Loucy (cell line): Measurements from ENCODE around the gene TNRC6B.
A peak's percentile ranks its signal among the peaks of the same experiment; 100 is the strongest.

Source experiments
- H2AFZ ChIP-seq: fragments of 200-600 bp; sonication (generic); 2 replicates; pipeline ENCODE4 v1.6.0; 2016; ENCODE audit warnings: antibody characterized with exemption, mild to moderate bottlenecking, low read length, moderate library complexity
- H3F3A ChIP-seq: fragments of 200-600 bp; 2 replicates; pipeline ENCODE4 v1.6.0; 2016; ENCODE audit warnings: antibody characterized with exemption, low read depth, mild to moderate bottlenecking
- H3K27me3 ChIP-seq: fragments of 200-600 bp; sonication (generic); 2 replicates; pipeline ENCODE4 v1.6.1; 2014; ENCODE audit warnings: low read length, mild to moderate bottlenecking; ENCODE audit not compliant: insufficient read depth, poor library complexity, severe bottlenecking
- H3K36me3 ChIP-seq: fragments of 200-600 bp; sonication (generic); 2 replicates; pipeline ENCODE4 v1.6.1; 2016; ENCODE audit warnings: low read length; ENCODE audit not compliant: insufficient read depth
- H3K4me1 ChIP-seq: fragments of 200-600 bp; sonication (generic); 2 replicates; pipeline ENCODE4 v1.5.1; 2014; ENCODE audit warnings: low read length, mild to moderate bottlenecking; ENCODE audit not compliant: insufficient read depth, poor library complexity, severe bottlenecking
- H3K4me2 ChIP-seq: fragments of 200-600 bp; sonication (generic); 2 replicates; pipeline ENCODE4 v1.6.0; 2014; ENCODE audit warnings: antibody characterized with exemption, low read length, low read depth, mild to moderate bottlenecking; ENCODE audit not compliant: poor library complexity, severe bottlenecking
- H3K4me3 ChIP-seq: fragments of 200-600 bp; sonication (generic); 2 replicates; pipeline ENCODE4 v1.5.1; 2014; ENCODE audit warnings: low read length, mild to moderate bottlenecking, mixed read lengths; ENCODE audit not compliant: poor library complexity, severe bottlenecking
- H3K79me2 ChIP-seq: fragments of 200-600 bp; sonication (generic); 2 replicates; pipeline ENCODE4 v1.6.1; 2014; ENCODE audit warnings: low read length; ENCODE audit not compliant: insufficient read depth
- H3K9ac ChIP-seq: fragments of 200-600 bp; sonication (generic); 2 replicates; pipeline ENCODE4 v1.6.0; 2014; ENCODE audit warnings: mild to moderate bottlenecking, low read depth, low read length, moderate library complexity; ENCODE audit not compliant: poor library complexity, severe bottlenecking
- H3K9me2 ChIP-seq: fragments of 200-600 bp; sonication (generic); replicated peaks from 2 replicates; pipeline ENCODE4 v1.6.1; 2016; ENCODE audit warnings: low read depth, low read length, mixed read lengths
- H3K9me3 ChIP-seq: fragments of 200-600 bp; sonication (generic); 2 replicates; pipeline ENCODE4 v1.6.1; 2014; ENCODE audit warnings: mild to moderate bottlenecking, antibody characterized with exemption, low read length, low read depth; ENCODE audit not compliant: insufficient read depth
- H4K20me1 ChIP-seq: fragments of 200-600 bp; sonication (generic); 2 replicates; pipeline ENCODE4 v1.6.0; 2014; ENCODE audit warnings: antibody characterized with exemption, low read length, mild to moderate bottlenecking; ENCODE audit not compliant: insufficient read depth, poor library complexity, severe bottlenecking
- EZH2phosphoT487 ChIP-seq: fragments of 200-600 bp; IDR thresholded peaks from 2 replicates; pipeline ENCODE4 v1.6.1; 2018; ENCODE audit warnings: antibody characterized with exemption, mild to moderate bottlenecking, moderate library complexity, borderline replicate concordance
- TF ChIP-seq, protein P1 (sequence below): fragments of 200-600 bp; sonication (generic); conservative IDR thresholded peaks from 2 replicates; pipeline ENCODE4 v1.5.1; 2014; ENCODE audit warnings: mild to moderate bottlenecking, antibody characterized with exemption, low read length

TNRC6B gene

GRCh38 chr22:40341604-40342003 is 163.9 kb downstream of the TNRC6B start:
- H3K4me3 ChIP-seq = no peak overlapping the region
- no peak overlapping the region for H3K4me2 ChIP-seq
- no peak for TF ChIP-seq EZH2phosphoT487
- TF ChIP-seq, protein P1, sequence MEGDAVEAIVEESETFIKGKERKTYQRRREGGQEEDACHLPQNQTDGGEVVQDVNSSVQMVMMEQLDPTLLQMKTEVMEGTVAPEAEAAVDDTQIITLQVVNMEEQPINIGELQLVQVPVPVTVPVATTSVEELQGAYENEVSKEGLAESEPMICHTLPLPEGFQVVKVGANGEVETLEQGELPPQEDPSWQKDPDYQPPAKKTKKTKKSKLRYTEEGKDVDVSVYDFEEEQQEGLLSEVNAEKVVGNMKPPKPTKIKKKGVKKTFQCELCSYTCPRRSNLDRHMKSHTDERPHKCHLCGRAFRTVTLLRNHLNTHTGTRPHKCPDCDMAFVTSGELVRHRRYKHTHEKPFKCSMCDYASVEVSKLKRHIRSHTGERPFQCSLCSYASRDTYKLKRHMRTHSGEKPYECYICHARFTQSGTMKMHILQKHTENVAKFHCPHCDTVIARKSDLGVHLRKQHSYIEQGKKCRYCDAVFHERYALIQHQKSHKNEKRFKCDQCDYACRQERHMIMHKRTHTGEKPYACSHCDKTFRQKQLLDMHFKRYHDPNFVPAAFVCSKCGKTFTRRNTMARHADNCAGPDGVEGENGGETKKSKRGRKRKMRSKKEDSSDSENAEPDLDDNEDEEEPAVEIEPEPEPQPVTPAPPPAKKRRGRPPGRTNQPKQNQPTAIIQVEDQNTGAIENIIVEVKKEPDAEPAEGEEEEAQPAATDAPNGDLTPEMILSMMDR = no peak

DNA sequence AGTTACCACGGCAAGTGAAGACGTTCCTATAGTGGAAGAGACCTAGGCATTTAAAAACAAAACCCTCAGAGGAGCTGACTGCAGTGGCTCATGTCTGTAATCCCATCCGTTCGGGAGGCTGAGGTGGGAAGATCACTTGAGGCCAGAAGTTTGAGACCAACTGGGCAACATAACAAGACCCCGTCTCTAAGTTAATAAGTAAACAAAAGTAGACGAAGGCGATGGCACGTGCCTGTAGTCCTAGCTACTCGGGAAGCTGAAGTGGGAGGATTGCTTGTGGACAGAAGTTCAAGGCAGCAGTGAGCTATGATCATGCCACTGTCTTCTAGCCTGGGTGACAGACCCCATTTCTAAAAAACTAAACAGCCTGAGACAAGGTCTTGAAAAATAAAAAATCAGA is 164.8 kb downstream of the TNRC6B start:
- Histone ChIP-seq H3K9ac (no peak overlapping the region), H3K9me2 (no peaks in the 10 kb centered on the region), H4K20me1 (peaks cover 8% of the 10 kb centered on the region), H3K9me3 (no peaks in the 10 kb centered on the region), H3K27me3 (no peaks in the 10 kb centered on the region), H3K36me3 (no peaks in the 10 kb centered on the region), H3F3A (peaks cover 10% of the 10 kb centered on the region), H3K4me2 (no peak overlapping the region), H2AFZ (no peak overlapping the region), H3K79me2 (peaks cover 12% of the 10 kb centered on the region), H3K4me1 (peaks cover 14% of the 10 kb centered on the region), H3K4me3 (no peak overlapping the region)
- no peak for TF ChIP-seq EZH2phosphoT487
- TF ChIP-seq, protein P1 = no peak

More at GRCh38 chr22:40341604-40342003, 163.9 kb downstream of the TNRC6B start:
- Histone ChIP-seq H3K4me1 (peaks cover 9% of the 10 kb centered on the region), H3K9me3 (no peaks in the 10 kb centered on the region), H3K36me3 (no peaks in the 10 kb centered on the region), H3K9ac (no peak overlapping the region), H3K9me2 (no peaks in the 10 kb centered on the region), H4K20me1 (no peaks in the 10 kb centered on the region), H3F3A (peaks cover 10% of the 10 kb centered on the region), H3K27me3 (no peaks in the 10 kb centered on the region), H3K79me2 (peaks cover 3% of the 10 kb centered on the region), H2AFZ (no peak overlapping the region)

- H3F3A ChIP-seq = peaks cover 10% of the 10 kb centered on the region
- H3K4me3 ChIP-seq = peak overlapping the region; percentile 86
- H3K9me3 ChIP-seq = no peaks in the 10 kb centered on the region
- TF ChIP-seq, protein P1 = no peak
- TF ChIP-seq EZH2phosphoT487 = no peak
- no peak overlapping the region for H2AFZ ChIP-seq
- H3K27me3 ChIP-seq = no peaks in the 10 kb centered on the region
- peaks cover 39% of the 10 kb centered on the region for H3K79me2 ChIP-seq
- H3K36me3 ChIP-seq = no peaks in the 10 kb centered on the region; the same call in 1 of the 2 replicates
- peaks cover 20% of the 10 kb centered on the region for H4K20me1 ChIP-seq
- H3K4me2 ChIP-seq = peak overlapping the region; percentile 87
- peak overlapping the region; percentile 84 for H3K9ac ChIP-seq
- H3K4me1 ChIP-seq = peaks cover 28% of the 10 kb centered on the region
- H3K9me2 ChIP-seq = no peaks in the 10 kb centered on the region
Measured at GRCh38 chr22:40345271-40345670, 167.5 kb downstream of the TNRC6B start.
